Measurements from ENCODE around the gene ZNF253. TPM values are rescaled to one million over a fixed set of nuclear protein-coding genes. Genes with fewer than 3 reads are reported as not detected.

The ZNF253 gene
- total and polyA plus RNA-seq, 10 of the 15 experiments (the other 5 are each of a cell fraction or from before 2014, with no cell fraction given): 2.6 to 8.9 (median 5.2) TPM

- ChIA-PET POLR2A (interaction anchor here (0.8 kb wide), 1 partner anchor 14 kb away, joined by 4 read pairs; the partner anchor contains the start of gene ZNF93), CTCF (no interaction called here), SMC1A (ENCODE audit: uncharacterized antibody, unreplicated experiment) (interaction anchor here (1.3 kb wide), 1 partner anchor 14 kb away, joined by 3 read pairs; no protein-coding TSS in a partner anchor), RAD21 (ENCODE audit: unreplicated experiment) (no interaction called here)
- Histone ChIP-seq H3K4me1 (ENCODE audit: control insufficient read depth, insufficient read depth, low read length) (no peaks in the 10 kb centered on the region), H3K4me2 (ENCODE audit: control insufficient read depth, insufficient read depth) (no peak overlapping the region), H4K20me1 (ENCODE audit: control insufficient read depth, insufficient read depth) (no peaks in the 10 kb centered on the region), H3K27ac (ENCODE audit: control insufficient read depth, insufficient read depth) (no peak overlapping the region), H3K27me3 (replicated peaks in 1 of 2; ENCODE audit: control insufficient read depth in 2 of 2, insufficient read depth in 2 of 2, low read length in 1 of 2) (no peaks in the 10 kb centered on the region), H3K36me3 (ENCODE audit: control insufficient read depth in 2 of 2, insufficient read depth in 2 of 2, low read length in 1 of 2) (no peaks in the 10 kb centered on the region), H3K4me3 (no peak overlapping the region), H3K9me3 (replicated peaks; ENCODE audit: control insufficient read depth, insufficient read depth, low read length) (peaks cover 2% of the 10 kb centered on the region; the same call in 2 of the 3 replicates), H2AFZ (ENCODE audit: control insufficient read depth, low read depth, low read length) (no peak overlapping the region), H3K79me2 (ENCODE audit: control insufficient read depth, insufficient read depth, low read length) (no peaks in the 10 kb centered on the region), H3K9ac (ENCODE audit: control insufficient read depth, insufficient read depth, low read length) (no peak overlapping the region)
- TF ChIP-seq E2F8 (IDR thresholded peaks at IDR 0.05; ENCODE audit: low read depth, partially characterized antibody) (no peak), MYC (IDR thresholded peaks at IDR 0.05; ENCODE audit: insufficient read depth, insufficient read length, insufficient replicate concordance, low read length, severe bottlenecking) (no peak), PRDM15 (CRISPR knock-in tag; IDR thresholded peaks at IDR 0.05) (no peak)
- in situ Hi-C loops (cut with MboI) (no loop called here), intact Hi-C loops (cut with micrococcal nuclease; ENCODE audit: unreplicated experiment) (no loop called here)
- no TSS peak for BruUV-seq (replicated peaks)
- FAIRE-seq: no peak
- no peak for ATAC-seq
- WGBS (ENCODE audit: insufficient coverage, insufficient replicate concordance, low lambda C conversion rate, missing lambda C conversion rate): 100% methylated on average over 3 of the region's 3 CpGs
- DNase-seq (ENCODE audit: low read depth, low spot score): no peak
Measured at GRCh38 chr19:19914596-19914995, 48.9 kb downstream of the ZNF253 start.
